Measurements from ENCODE around the gene LONRF2.

Gene LONRF2

DNA sequence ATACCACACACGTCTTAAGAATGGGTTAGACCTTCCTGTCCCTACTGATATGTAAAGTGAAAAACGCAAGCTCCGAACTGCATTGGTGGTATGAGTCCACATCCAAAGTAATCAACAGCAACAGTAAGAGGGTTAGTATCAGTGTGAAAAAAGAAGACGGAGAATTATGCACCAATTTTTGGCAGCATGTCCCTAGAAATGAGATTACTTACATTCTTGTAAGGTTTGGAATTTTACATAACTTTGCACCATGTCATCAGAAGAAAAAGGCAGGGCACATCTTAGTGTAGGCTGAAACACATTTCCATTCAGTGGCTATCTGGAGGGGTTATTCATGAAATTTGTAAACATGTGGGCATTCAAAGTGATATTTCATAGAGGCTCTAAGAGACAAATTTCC lies 88.2 kb downstream of the LONRF2 start:
- DNase-seq, result no peak

DNA sequence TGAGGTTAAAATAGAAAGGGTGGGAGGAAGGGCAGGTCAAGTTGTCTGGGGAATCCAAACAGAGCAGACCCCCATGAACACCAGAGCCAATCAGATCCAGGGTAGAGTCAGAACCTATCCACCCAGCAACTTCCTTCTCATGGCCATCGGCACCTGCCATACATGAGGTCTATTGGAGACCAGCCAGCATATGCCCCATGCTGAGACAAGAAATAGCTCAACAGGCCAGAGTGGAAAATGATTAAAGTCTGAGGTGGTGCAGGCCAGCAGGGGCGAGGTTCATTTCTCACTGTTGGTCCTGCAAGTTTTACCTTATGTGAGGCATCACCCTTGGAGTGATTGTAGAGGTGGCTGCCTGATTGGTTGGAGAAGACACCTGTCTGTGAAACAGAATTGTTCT lies 89.2 kb downstream of the LONRF2 start:
- DNase-seq, result no peak

- no peak for DNase-seq
Measured at GRCh38 chr2:100230754-100231153, 91.5 kb downstream of the LONRF2 start.

GRCh38 chr2:100228967-100229366 lies 93.3 kb downstream of the LONRF2 start:
- no peak for DNase-seq

DNA sequence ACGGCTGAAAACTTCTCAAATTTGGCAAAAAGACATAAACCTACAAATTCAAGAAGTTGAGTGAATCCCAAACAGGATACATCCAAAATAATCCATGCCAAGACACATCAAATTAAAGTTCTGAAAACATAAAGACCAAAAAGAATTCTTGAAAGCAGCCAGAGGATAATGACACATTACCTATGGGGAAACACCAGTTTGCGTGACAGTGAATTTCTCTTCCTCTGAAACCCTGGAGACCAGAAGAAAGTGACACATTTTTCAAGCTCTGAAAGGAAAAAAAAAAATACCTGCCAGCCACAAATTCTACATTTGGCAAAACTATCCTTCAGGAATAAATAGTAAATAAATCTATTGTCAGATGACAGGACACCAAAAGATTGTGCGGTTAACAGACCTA lies 93.9 kb downstream of the LONRF2 start:
- no peak for DNase-seq

- DNase-seq, result no peak
Measured at GRCh38 chr2:100224988-100225710, 97.2 kb downstream of the LONRF2 start.

DNA sequence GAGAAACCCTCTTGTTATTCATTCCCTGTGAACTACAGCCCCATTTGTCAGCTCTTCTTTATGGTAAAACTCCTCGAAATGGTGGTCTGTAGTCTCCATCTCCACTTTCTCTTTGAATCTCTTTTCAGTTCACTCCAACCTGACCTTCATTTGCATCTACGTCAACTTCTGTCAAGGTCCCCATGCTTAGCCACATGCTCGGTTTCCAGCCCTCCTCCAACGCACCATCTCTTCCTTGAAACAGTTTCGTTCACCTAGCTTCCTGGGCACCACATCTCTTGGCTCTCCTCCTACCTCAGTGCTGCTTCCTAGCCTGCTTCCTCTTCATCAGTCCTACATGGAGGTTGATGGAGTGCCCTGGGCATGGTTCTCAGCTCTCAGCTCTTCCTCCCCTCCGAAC lies 98.8 kb downstream of the LONRF2 start:
- peak; percentile 18 for DNase-seq

Data from MV-4-11 (cell line).